Vagina (tissue), 2 donors: ENCODE measurements around the gene CNKSR2. TPM values are rescaled to one million over a fixed set of nuclear protein-coding genes. Genes with fewer than 3 reads are reported as not detected.

Experiments used
- DNase-seq, 2 donors: peaks; one replicate each; pipeline ENCODE4 v3.0.0-alpha.2; 2017; ENCODE audit errors: extremely low spot score in 2 of 2
- H3K27ac ChIP-seq: fragments of 200-600 bp; sonication (generic); one replicate; pipeline ENCODE4 v1.5.1; 2019
- H3K27me3 ChIP-seq: fragments of 200-600 bp; sonication (generic); one replicate; pipeline ENCODE4 v1.5.1; 2019
- H3K36me3 ChIP-seq, 2 donors: fragments of 200-600 bp; sonication (generic); one replicate each; pipeline ENCODE4 v1.5.1; 2017 to 2019
- H3K4me1 ChIP-seq: fragments of 200-600 bp; sonication (generic); one replicate; pipeline ENCODE4 v1.5.1; 2019
- H3K4me3 ChIP-seq, 2 donors: fragments of 200-600 bp; sonication (generic); 1 replicate in 1 of 2; 2 replicates in 1 of 2; pipeline ENCODE4 v1.5.1; 2016 to 2019
- H3K9me3 ChIP-seq: fragments of 200-600 bp; sonication (generic); one replicate; pipeline ENCODE4 v1.5.1; 2019
- CTCF ChIP-seq, 3 experiments: fragments of 450-650 bp in 2 of 3; fragments of 200-600 bp in 1 of 3; sonication (generic) in 1 of 3; IDR thresholded peaks; one replicate each; pipeline ENCODE4 v1.5.1; 2017 to 2019; ENCODE audit warnings: antibody characterized with exemption in 3 of 3, mild to moderate bottlenecking in 2 of 3, moderate library complexity in 2 of 3
- POLR2A ChIP-seq, 2 donors: fragments of 450-650 bp; IDR thresholded peaks; one replicate each; pipeline ENCODE4 v1.6.1; 2017; ENCODE audit warnings: antibody characterized with exemption in 2 of 2, mild to moderate bottlenecking in 2 of 2, moderate library complexity in 2 of 2
- POLR2AphosphoS5 ChIP-seq, 2 donors: sonication (generic); formaldehyde crosslinking; IDR thresholded peaks; one replicate each; pipeline ENCODE4 v1.9.0; 2017; ENCODE audit warnings: antibody characterized with exemption in 2 of 2, mild to moderate bottlenecking in 2 of 2, low read depth in 1 of 2; ENCODE audit not compliant: insufficient read depth in 1 of 2
- intact Hi-C: fragments of 100-400 bp; cut with DNase I; formaldehyde crosslinking; loops from one replicate; pipeline ENCODE4 v1.15.1; 2023
- total RNA-seq: library from RNA; depleted of rRNA; stranded (reverse); fragments of >200 nt; gene quantifications from one replicate; pipeline ENCODE4 v1.2.3, GENCODE V29; 2016

CNKSR2 gene
- total RNA-seq, 1 donor from 2014 or later = 4.2 TPM

GRCh38 chrX:21373637-21374162, 518 bp upstream of the CNKSR2 start:
- no peak for DNase-seq
- Histone ChIP-seq H3K36me3 (no peaks in the 10 kb centered on the region), H3K4me1 (no peaks in the 10 kb centered on the region), H3K27me3 (no peaks in the 10 kb centered on the region), H3K9me3 (no peaks in the 10 kb centered on the region), H3K27ac (no peak overlapping the region), H3K4me3 (peak overlapping the region; percentile 47 to 49)
- TF ChIP-seq POLR2AphosphoS5 (IDR thresholded peaks at IDR 0.05; ENCODE audit: insufficient read depth in 1 of 2, low read depth in 1 of 2) (no peak), POLR2A (IDR thresholded peaks at IDR 0.05) (no peak), CTCF (IDR thresholded peaks at IDR 0.05) (no peak)
- intact Hi-C loops = no loop called here

DNA sequence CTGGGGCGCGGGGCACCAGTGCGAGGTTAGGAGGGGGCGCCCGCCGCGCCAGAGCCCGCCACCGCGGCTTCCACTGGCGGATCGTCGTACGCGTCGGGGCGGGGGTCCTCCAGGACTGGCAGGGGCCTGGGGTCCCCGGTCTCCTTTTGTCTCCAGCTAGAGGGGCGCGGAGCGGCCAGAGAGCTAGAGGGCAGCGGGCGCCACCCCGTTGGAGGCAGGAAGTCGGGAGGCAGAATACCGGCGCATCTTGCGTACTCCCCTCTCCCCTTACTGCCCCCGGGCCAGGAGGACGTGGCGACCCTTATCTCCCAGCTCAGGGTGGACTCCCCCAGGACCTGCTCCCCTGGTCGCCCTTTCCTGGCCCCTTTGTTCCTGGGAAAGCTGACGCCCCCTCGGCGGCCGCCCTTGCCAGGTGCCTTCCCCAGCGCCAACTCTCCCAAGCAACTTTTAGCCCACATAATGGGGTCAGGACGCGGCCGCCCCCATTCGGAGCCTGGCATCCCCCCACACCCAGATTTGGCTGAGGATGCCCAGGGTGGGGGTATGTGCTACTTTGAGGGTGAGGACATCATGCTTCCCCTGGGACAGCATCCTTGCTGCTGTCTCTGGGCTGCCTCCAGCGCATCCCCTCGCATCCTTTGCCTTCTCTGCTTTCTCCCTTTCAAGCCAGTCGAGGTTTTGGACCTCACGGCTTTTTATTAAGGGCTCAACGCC, 933 bp downstream of the CNKSR2 start:
- DNase-seq = no peak
- no peaks in the 10 kb centered on the region for H3K4me1 ChIP-seq
- TF ChIP-seq CTCF (IDR thresholded peaks at IDR 0.05) = no peak
- no peak for TF ChIP-seq POLR2AphosphoS5 (IDR thresholded peaks at IDR 0.05; ENCODE audit: insufficient read depth in 1 of 2, low read depth in 1 of 2)
- TF ChIP-seq POLR2A (IDR thresholded peaks at IDR 0.05) = no peak
- intact Hi-C loops = no loop called here
- no peaks in the 10 kb centered on the region for H3K9me3 ChIP-seq
- peak overlapping the region; percentile 47 to 49 for H3K4me3 ChIP-seq
- H3K27ac ChIP-seq = no peak overlapping the region
- no peaks in the 10 kb centered on the region for H3K27me3 ChIP-seq
- no peaks in the 10 kb centered on the region for H3K36me3 ChIP-seq

DNA sequence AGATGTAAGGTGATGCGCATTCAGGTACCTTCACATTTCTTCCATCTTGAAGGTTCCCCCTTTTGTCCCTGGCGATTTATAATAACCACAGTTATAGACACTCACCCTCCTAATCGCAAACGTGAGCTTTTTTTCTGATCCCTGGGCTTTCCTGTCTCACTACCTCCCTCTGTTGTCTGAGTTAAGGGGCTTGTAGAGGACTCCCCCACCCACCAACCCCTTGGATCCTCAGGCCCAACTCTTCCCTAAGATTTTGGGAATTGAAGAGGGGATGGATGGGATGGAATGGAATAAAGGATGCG, 1.4 kb downstream of the CNKSR2 start:
- intact Hi-C loops = no loop called here
- peak overlapping the region in 1 of 2 donors; percentile 49 for H3K4me3 ChIP-seq
- H3K27me3 ChIP-seq = no peaks in the 10 kb centered on the region
- TF ChIP-seq POLR2AphosphoS5 (IDR thresholded peaks at IDR 0.05; ENCODE audit: insufficient read depth in 1 of 2, low read depth in 1 of 2) (no peak), CTCF (IDR thresholded peaks at IDR 0.05) (no peak), POLR2A (IDR thresholded peaks at IDR 0.05) (no peak)
- H3K4me1 ChIP-seq = no peaks in the 10 kb centered on the region
- no peaks in the 10 kb centered on the region for H3K9me3 ChIP-seq
- H3K36me3 ChIP-seq = no peaks in the 10 kb centered on the region
- no peak overlapping the region for H3K27ac ChIP-seq
- no peak for DNase-seq

DNA sequence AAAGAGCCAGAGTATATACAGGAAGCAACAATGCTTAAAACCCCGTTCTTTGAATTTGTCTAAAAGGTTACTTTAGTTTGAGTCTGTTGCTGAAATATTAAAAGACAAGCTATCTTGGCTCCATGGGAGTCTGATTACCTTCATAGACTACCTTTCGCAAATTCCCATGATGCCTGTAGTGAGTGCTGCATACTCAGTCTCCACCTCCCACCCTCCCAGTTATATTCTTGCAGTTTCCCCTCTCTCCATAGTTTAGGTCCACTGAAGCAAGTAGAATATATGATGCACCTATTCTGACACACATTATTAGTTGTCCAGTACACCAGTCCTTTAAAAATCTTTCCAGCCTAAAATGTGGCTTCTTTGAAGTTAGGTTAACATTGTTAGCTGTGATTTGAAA, 2.4 kb downstream of the CNKSR2 start:
- H3K4me3 ChIP-seq = no peak overlapping the region

More for the DNA sequence above, 2.4 kb downstream of the CNKSR2 start:
- Histone ChIP-seq H3K27me3 (no peaks in the 10 kb centered on the region), H3K4me1 (no peaks in the 10 kb centered on the region), H3K27ac (no peak overlapping the region), H3K9me3 (no peaks in the 10 kb centered on the region), H3K36me3 (no peaks in the 10 kb centered on the region)
- intact Hi-C loops = no loop called here
- no peak for DNase-seq
- TF ChIP-seq CTCF (IDR thresholded peaks at IDR 0.05) = no peak
- TF ChIP-seq POLR2A (IDR thresholded peaks at IDR 0.05) = no peak
- TF ChIP-seq POLR2AphosphoS5 (IDR thresholded peaks at IDR 0.05; ENCODE audit: insufficient read depth in 1 of 2, low read depth in 1 of 2) = no peak
